HG03280 (cell line): ENCODE measurements around the gene PRLH.

Source experiments
- ATAC-seq: cut with Tn5 transposase; IDR thresholded peaks from one replicate; pipeline ENCODE4 v1.9.1; 2021; ENCODE audit warnings: mild to moderate bottlenecking, moderate library complexity; ENCODE audit not compliant: unreplicated experiment

Gene PRLH

GRCh38 chr2:237538901-237539300 is 27.5 kb upstream of the PRLH start:
- ATAC-seq: no peak

GRCh38 chr2:237539681-237540080 is 26.7 kb upstream of the PRLH start:
- ATAC-seq: no peak

GRCh38 chr2:237540223-237540775 is 26.1 kb upstream of the PRLH start:
- no peak for ATAC-seq

GRCh38 chr2:237540823-237541222 is 25.6 kb upstream of the PRLH start:
- ATAC-seq: no peak

- ATAC-seq: no peak
Observed at GRCh38 chr2:237541243-237541642, 25.1 kb upstream of the PRLH start.

- no peak for ATAC-seq
Observed at GRCh38 chr2:237542001-237542704, 24.2 kb upstream of the PRLH start.

GRCh38 chr2:237546040-237546875 is 20.1 kb upstream of the PRLH start:
- no peak for ATAC-seq

- no peak for ATAC-seq
Observed at GRCh38 chr2:237546876-237547395, 19.4 kb upstream of the PRLH start.

GRCh38 chr2:237547841-237548416 is 18.4 kb upstream of the PRLH start:
- ATAC-seq: no peak

GRCh38 chr2:237549216-237549615 is 17.2 kb upstream of the PRLH start:
- no peak for ATAC-seq

GRCh38 chr2:237549643-237550415 is 16.5 kb upstream of the PRLH start:
- ATAC-seq: no peak

- no peak for ATAC-seq
Observed at GRCh38 chr2:237551071-237551574, 15.3 kb upstream of the PRLH start.

GRCh38 chr2:237552908-237553307 is 13.5 kb upstream of the PRLH start:
- ATAC-seq: no peak

- no peak for ATAC-seq
Observed at GRCh38 chr2:237553948-237554347, 12.4 kb upstream of the PRLH start.

- no peak for ATAC-seq
Observed at GRCh38 chr2:237555560-237555959, 10.8 kb upstream of the PRLH start.

- peak; percentile 87 for ATAC-seq
Observed at GRCh38 chr2:237556773-237557632, 9.4 kb upstream of the PRLH start.

GRCh38 chr2:237557633-237558015 is 8.8 kb upstream of the PRLH start:
- ATAC-seq: peak; percentile 24

GRCh38 chr2:237558961-237559641 is 7.3 kb upstream of the PRLH start:
- ATAC-seq: no peak

GRCh38 chr2:237561221-237561620 is 5.2 kb upstream of the PRLH start:
- no peak for ATAC-seq
